GM18502 (cell line): ENCODE results near the gene PDE6A.

Experiments used
- ATAC-seq: cut with Tn5 transposase; IDR thresholded peaks from one replicate; pipeline ENCODE4 v1.9.1; 2021; ENCODE audit warnings: mild to moderate bottlenecking; ENCODE audit not compliant: unreplicated experiment, poor library complexity

Gene PDE6A

GRCh38 chr5:149841851-149842793 lies 102.5 kb downstream of the PDE6A start:
- ATAC-seq: no peak

DNA sequence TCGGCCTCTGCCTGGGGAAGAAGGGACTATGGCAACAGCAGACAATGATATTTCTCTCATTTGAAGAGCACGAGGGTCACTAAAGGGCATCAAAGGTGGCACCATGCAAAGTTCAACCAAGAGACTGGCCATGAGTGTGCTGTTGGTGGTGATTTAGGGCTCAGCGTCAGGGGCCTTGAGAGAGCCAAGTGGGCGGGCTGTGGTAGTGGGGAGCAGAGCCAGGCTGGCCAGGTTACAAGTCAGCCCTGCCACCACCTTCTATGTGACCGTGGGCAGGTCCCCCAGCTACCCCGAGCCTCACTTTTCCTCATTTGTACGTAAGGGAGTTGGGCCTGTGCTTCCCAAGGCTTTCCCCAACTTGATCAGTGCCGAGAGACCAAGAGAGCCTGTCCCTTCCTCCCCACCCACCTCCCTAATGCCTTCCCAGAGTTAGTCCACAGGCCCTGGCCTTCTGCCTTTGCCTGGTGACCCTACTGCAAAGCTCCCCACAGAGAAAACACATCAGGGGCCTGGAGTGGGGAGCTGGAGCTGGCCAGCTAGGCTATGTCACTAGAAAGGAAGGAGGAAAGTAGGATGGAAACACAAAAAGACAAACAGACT lies 104.3 kb downstream of the PDE6A start:
- ATAC-seq: no peak

- no peak for ATAC-seq
Measured at GRCh38 chr5:149839761-149840160, 104.8 kb downstream of the PDE6A start.

- ATAC-seq: no peak
Measured at GRCh38 chr5:149838881-149839739, 105.5 kb downstream of the PDE6A start.

GRCh38 chr5:149837680-149838269 lies 106.8 kb downstream of the PDE6A start:
- no peak for ATAC-seq

DNA sequence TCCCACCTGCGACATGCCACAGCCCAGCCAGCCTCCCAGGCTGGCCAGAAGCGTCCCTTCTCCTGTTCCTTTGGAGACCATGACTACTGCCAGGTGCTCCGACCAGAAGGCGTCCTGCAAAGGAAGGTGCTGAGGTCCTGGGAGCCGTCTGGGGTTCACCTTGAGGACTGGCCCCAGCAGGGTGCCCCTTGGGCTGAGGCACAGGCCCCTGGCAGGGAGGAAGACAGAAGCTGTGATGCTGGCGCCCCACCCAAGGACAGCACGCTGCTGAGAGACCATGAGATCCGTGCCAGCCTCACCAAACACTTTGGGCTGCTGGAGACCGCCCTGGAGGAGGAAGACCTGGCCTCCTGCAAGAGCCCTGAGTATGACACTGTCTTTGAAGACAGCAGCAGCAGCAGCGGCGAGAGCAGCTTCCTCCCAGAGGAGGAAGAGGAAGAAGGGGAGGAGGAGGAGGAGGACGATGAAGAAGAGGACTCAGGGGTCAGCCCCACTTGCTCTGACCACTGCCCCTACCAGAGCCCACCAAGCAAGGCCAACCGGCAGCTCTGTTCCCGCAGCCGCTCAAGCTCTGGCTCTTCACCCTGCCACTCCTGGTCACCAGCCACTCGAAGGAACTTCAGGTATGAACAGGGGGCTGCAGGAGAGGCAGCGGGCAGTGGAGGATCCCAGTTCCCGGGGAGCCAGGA lies 108.0 kb downstream of the PDE6A start:
- no peak for ATAC-seq

DNA sequence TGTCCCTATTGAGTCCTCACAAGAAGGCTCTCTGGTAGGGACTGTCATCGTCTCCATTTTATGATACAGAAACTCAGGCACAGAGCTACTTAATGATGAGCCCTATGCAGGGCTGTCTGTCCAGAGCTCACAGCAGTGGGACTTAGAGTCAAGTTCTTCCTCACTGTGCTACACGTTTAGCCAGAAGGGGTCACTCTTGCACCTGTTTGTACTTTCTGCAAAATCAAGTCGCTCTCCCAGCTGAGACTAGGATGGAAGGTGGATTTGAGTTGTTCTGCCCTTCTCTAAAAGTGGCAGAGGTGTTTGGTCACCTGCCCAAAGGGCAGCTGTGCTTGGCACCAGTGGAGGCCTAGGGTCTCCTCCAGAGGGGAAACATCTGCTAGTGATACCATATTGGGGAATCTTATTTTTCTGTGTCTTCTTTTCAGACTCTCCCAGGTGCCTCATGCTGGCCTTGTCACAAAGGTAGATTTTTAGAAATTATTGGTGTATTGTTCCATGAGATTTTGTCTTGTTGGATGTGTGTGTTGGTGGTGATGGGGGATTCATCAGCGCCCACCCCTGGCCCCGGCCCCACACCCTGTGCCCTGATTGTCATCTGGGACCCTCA lies 110.2 kb downstream of the PDE6A start:
- no peak for ATAC-seq

- no peak for ATAC-seq
Measured at GRCh38 chr5:149833116-149833827, 111.3 kb downstream of the PDE6A start.

DNA sequence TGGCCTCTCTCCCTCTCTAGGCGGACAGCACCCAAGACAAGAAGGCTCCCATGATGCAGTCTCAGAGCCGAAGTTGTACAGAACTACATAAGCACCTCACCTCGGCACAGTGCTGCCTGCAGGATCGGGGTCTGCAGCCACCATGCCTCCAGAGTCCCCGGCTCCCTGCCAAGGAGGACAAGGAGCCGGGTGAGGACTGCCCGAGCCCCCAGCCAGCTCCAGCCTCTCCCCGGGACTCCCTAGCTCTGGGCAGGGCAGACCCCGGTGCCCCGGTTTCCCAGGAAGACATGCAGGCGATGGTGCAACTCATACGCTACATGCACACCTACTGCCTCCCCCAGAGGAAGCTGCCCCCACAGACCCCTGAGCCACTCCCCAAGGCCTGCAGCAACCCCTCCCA lies 112.0 kb downstream of the PDE6A start:
- ATAC-seq: no peak

DNA sequence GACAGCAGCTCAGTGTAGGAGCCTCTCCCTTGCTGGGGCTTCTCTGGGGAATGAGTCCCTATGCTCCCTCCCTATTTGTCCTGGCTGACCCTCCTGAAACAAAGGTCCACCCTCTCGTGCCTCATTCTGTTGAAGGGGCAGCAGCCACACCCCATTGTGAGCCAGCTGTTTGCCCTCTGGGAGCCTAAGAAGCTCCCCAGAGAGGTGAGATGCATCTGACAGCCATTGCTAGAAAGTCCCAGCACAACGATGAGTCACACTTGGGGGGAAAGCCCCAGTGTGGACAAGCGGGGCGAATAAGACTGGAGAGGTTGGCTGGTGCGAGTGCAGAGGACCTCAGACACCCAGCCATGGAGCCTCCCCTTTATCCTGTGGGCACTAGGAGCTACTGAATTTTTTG lies 113.1 kb downstream of the PDE6A start:
- ATAC-seq: peak; percentile 88

DNA sequence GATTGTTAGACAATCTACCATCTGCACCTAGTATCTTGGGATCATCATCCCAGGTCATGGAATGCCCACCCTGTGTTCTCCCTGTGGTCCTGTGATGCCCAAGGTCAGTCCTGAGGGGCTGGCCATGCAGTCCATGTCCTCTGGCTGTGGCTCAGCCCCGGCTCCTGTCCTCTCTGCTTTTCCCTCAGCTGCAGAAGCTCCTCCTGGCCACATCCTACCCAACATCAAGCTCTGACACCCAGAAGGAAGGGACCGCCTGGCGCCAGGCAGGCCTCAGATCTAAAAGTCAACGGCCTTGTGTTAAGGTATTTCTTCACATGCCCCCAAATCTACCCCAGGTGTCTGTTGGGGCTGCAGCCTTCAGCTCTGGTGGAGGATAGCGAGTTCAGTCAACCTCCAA lies 114.0 kb downstream of the PDE6A start:
- no peak for ATAC-seq

DNA sequence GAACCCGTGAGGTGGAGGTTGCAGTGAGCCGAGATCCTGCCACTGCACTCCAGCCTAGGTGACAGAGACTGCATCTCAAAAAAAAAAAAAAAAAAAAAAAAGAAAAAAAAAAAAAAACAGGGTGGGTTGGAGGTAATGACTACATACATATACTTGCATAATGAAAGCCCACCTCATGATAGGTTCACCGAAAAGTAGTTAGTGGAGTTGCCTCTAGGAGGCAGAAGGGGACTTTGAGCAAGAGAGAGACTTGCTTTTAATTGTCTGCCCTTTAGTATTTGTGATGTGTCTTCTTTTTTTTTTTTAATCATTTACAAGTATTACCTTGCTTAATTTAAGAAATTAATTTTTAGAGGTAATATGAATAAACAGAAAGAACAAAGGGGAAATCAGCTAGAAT lies 114.6 kb downstream of the PDE6A start:
- ATAC-seq: no peak

- ATAC-seq: peak; percentile 55
Measured at GRCh38 chr5:149828161-149829011, 116.2 kb downstream of the PDE6A start.

DNA sequence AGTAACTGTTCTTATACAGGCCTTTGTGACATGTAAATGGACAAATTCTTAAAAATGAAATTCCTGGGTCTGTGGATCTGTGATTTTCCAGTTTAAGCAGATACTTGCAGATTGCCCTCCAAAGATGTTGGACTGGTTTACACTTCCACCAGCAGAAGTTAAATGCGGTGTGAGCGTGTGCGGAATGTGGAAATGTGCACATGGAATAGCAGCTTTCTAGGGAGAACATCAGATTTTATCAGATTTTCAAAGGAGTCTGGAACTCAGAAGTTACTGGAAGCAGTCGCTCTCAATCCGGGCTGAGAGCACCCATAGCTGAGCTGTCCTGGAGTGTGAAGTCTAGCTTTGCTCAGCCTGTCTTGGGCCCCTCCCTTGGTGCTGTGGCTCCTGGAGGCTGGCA lies 117.0 kb downstream of the PDE6A start:
- no peak for ATAC-seq

DNA sequence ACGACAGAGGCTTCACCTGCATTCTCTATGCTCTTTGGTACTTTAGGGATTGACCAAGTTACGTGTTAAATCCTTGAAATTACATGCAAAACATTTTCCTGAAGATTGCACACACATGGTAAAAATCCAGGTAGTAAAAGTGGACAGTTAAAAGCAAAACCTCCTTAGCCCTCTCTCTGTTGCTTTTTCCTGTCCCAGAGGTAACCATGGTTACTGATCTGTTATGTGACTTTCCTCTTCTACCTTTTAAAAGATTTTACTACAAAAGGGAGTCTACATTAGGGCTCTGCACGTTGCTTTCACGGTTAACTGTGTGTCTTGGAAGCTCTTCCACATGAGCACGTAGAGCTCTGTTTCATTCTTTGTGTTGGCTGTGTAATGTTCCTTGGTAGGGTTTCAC lies 117.5 kb downstream of the PDE6A start:
- ATAC-seq: no peak

- no peak for ATAC-seq
Measured at GRCh38 chr5:149826574-149826973, 118.0 kb downstream of the PDE6A start.

DNA sequence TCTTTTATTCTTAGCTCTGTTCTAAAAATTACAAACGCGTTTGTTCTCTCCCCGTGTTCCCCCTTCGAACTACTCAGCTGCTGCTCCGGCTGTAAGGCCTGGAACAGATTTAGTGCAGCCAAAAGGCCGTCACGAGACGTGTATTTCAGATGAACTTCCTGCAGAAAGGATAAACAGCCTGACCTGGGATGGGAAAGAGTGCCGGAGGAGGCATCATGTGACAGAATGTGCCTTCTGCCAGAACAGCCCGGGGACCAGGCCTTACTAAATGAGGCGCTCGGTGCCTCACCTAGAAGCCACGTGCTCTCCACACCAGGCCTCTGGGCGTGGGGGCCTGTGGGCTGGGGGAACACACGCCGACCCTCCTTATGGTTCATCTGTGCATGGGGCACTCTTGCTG lies 119.7 kb downstream of the PDE6A start:
- no peak for ATAC-seq

GRCh38 chr5:149824120-149824519 lies 120.5 kb downstream of the PDE6A start:
- no peak for ATAC-seq
